ENCODE results near the gene LCOR. TPM values are rescaled to one million over a fixed set of nuclear protein-coding genes. Genes with fewer than 3 reads are reported as not detected.
A peak's percentile ranks its signal among the peaks of the same experiment; 100 is the strongest.

The LCOR gene
- total and polyA plus RNA-seq, 2 of the 13 experiments (the other 11 are each of a cell fraction or from before 2014, with no cell fraction given) = 12.4 to 23.7 TPM

- TF ChIP-seq SOX6 (IDR thresholded peaks at IDR 0.05) (no peak), SOX6 (CRISPR knock-in tag; IDR thresholded peaks at IDR 0.05) (peak; percentile 93), ZNF556 (CRISPR knock-in tag; IDR thresholded peaks at IDR 0.05; ENCODE audit: borderline replicate concordance) (no peak), HMG20B (CRISPR knock-in tag; conservative IDR thresholded peaks at IDR 0.05) (0 out of 2 replicates have a peak, but pooled peaks have one; percentile 20), HOXA3 (CRISPR knock-in tag; IDR thresholded peaks at IDR 0.05) (no peak), CENPX (CRISPR knock-in tag; IDR thresholded peaks at IDR 0.05) (no peak), TRIM24 (CRISPR knock-in tag; IDR thresholded peaks at IDR 0.05) (peak; percentile 16; the same call in 1 of the 2 replicates), ZNF484 (CRISPR knock-in tag; IDR thresholded peaks at IDR 0.05; ENCODE audit: borderline replicate concordance, low read depth) (no peak), SMAD3 (CRISPR knock-in tag; IDR thresholded peaks at IDR 0.05) (peak; percentile 69; the same call in 1 of the 2 replicates), KDM2A (CRISPR knock-in tag; IDR thresholded peaks at IDR 0.05; ENCODE audit: borderline replicate concordance, low read depth) (no peak), KLF9 (CRISPR knock-in tag; IDR thresholded peaks at IDR 0.05; ENCODE audit: low read depth) (no peak), HMG20A (CRISPR knock-in tag; IDR thresholded peaks at IDR 0.05; ENCODE audit: borderline replicate concordance) (peak; percentile 79; the same call in 1 of the 2 replicates), ZBTB21 (CRISPR knock-in tag; IDR thresholded peaks at IDR 0.05) (no peak), NFYB (CRISPR knock-in tag; IDR thresholded peaks at IDR 0.05) (no peak), NFE2L1 (CRISPR knock-in tag; IDR thresholded peaks at IDR 0.05; ENCODE audit: borderline replicate concordance) (no peak), CSRNP2 (CRISPR knock-in tag; conservative IDR thresholded peaks at IDR 0.05; ENCODE audit: low read depth) (no peak), ZNF431 (CRISPR knock-in tag; IDR thresholded peaks at IDR 0.05; ENCODE audit: borderline replicate concordance, low read depth) (no peak), TEAD3 (CRISPR knock-in tag; optimal IDR thresholded peaks at IDR 0.05; ENCODE audit: borderline replicate concordance) (peak; percentile 77), EED (CRISPR knock-in tag; IDR thresholded peaks at IDR 0.05) (no peak), RFX1 (IDR thresholded peaks at IDR 0.05) (no peak), ZNF563 (CRISPR knock-in tag; IDR thresholded peaks at IDR 0.05) (no peak), NCOA2 (CRISPR knock-in tag; IDR thresholded peaks at IDR 0.05) (peak; percentile 88), RAD51 (IDR thresholded peaks at IDR 0.05; ENCODE audit: borderline replicate concordance) (no peak), ZFP1 (CRISPR knock-in tag; IDR thresholded peaks at IDR 0.05) (peak; percentile 49; the same call in 1 of the 2 replicates)
- TF ChIP-seq, protein P1, sequence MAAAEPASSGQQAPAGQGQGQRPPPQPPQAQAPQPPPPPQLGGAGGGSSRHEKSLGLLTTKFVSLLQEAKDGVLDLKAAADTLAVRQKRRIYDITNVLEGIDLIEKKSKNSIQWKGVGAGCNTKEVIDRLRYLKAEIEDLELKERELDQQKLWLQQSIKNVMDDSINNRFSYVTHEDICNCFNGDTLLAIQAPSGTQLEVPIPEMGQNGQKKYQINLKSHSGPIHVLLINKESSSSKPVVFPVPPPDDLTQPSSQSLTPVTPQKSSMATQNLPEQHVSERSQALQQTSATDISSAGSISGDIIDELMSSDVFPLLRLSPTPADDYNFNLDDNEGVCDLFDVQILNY (CRISPR knock-in tag; conservative IDR thresholded peaks at IDR 0.05) = no peak
- TF ChIP-seq, protein P2, sequence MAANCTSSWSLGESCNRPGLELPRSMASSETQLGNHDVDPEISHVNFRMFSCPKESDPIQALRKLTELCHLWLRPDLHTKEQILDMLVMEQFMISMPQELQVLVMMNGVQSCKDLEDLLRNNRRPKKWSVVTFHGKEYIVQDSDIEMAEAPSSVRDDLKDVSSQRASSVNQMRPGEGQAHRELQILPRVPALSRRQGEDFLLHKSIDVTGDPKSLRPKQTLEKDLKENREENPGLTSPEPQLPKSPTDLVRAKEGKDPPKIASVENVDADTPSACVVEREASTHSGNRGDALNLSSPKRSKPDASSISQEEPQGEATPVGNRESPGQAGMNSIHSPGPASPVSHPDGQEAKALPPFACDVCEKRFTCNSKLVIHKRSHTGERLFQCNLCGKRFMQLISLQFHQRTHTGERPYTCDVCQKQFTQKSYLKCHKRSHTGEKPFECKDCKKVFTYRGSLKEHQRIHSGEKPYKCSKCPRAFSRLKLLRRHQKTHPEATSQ (CRISPR knock-in tag; IDR thresholded peaks at IDR 0.05; ENCODE audit: borderline replicate concordance) = peak; percentile 24; the same call in 1 of the 2 replicates
- TF ChIP-seq, protein P3, sequence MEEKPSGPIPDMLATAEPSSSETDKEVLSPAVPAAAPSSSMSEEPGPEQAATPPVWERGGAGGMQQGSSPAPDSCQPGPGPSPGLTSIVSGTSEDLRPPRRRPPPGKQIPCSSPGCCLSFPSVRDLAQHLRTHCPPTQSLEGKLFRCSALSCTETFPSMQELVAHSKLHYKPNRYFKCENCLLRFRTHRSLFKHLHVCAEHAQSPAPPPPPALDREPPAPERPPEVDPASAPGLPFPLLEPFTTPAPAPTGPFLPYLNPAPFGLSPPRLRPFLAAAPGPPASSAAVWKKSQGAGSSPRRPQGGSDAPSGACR (CRISPR knock-in tag; IDR thresholded peaks at IDR 0.05) = no peak; the same call in 1 of the 2 replicates
These were observed 31.9 kb downstream of the LCOR start (continued) for GRCh38 chr10:96863922-96864543.
